Mesendoderm (in vitro differentiated cells): Measurements from ENCODE around the gene ZNHIT1.
A peak's percentile ranks its signal among the peaks of the same experiment; 100 is the strongest.

Experiments used
- DNase-seq: peaks from one replicate; pipeline ENCODE4 v3.0.0; 2013
- H2AK5ac ChIP-seq: 2 replicates; pipeline ENCODE4 v1.6.1; 2013; ENCODE audit warnings: low read length, inconsistent platforms
- H2BK120ac ChIP-seq: 2 replicates; pipeline ENCODE4 v1.6.1; 2013; ENCODE audit warnings: low read depth, mild to moderate bottlenecking, low read length, moderate library complexity, mixed read lengths
- H2BK15ac ChIP-seq: replicated peaks from 2 replicates; pipeline ENCODE4 v1.6.1; 2013; ENCODE audit warnings: low read depth, mild to moderate bottlenecking, moderate library complexity
- H2BK5ac ChIP-seq: 2 replicates; pipeline ENCODE4 v1.6.1; 2013; ENCODE audit warnings: low read length, inconsistent platforms
- H3K18ac ChIP-seq: 2 replicates; pipeline ENCODE4 v1.6.1; 2013; ENCODE audit warnings: mild to moderate bottlenecking, low read length, mixed read lengths
- H3K23ac ChIP-seq: one replicate; pipeline ENCODE4 v1.6.1; 2013; ENCODE audit warnings: low read length
- H3K27ac ChIP-seq: 2 replicates; pipeline ENCODE4 v1.5.1; 2013; ENCODE audit warnings: low read depth, mild to moderate bottlenecking, inconsistent platforms, low read length, moderate library complexity
- H3K27me3 ChIP-seq: 2 replicates; pipeline ENCODE4 v1.6.1; 2013; ENCODE audit warnings: low read length, control low read depth, mild to moderate bottlenecking, inconsistent platforms; ENCODE audit not compliant: insufficient read depth, poor library complexity
- H3K36me3 ChIP-seq: 2 replicates; pipeline ENCODE4 v1.6.1; 2013; ENCODE audit warnings: low read length, inconsistent platforms; ENCODE audit not compliant: control insufficient read depth, insufficient read depth
- H3K4ac ChIP-seq: one replicate; pipeline ENCODE4 v1.6.1; 2013; ENCODE audit warnings: low read depth, mild to moderate bottlenecking, low read length, moderate library complexity
- H3K4me1 ChIP-seq: 2 replicates; pipeline ENCODE4 v1.6.1; 2013; ENCODE audit warnings: low read depth, low read length, inconsistent platforms; ENCODE audit not compliant: control insufficient read depth
- H3K4me2 ChIP-seq: 2 replicates; pipeline ENCODE4 v1.6.1; 2013; ENCODE audit warnings: low read length
- H3K4me3 ChIP-seq: 2 replicates; pipeline ENCODE4 v1.5.1; 2013; ENCODE audit warnings: mild to moderate bottlenecking, low read length
- H3K56ac ChIP-seq: one replicate; pipeline ENCODE4 v1.6.1; 2013; ENCODE audit warnings: low read length
- H3K79me1 ChIP-seq: 2 replicates; pipeline ENCODE4 v1.6.1; 2013; ENCODE audit warnings: low read length, inconsistent platforms
- H3K79me2 ChIP-seq: 2 replicates; pipeline ENCODE4 v1.6.1; 2013; ENCODE audit warnings: mild to moderate bottlenecking, low read length; ENCODE audit not compliant: control insufficient read depth, insufficient read depth
- H3K9ac ChIP-seq: 2 replicates; pipeline ENCODE4 v1.6.1; 2013; ENCODE audit warnings: low read length, inconsistent platforms
- H4K5ac ChIP-seq: one replicate; pipeline ENCODE4 v1.6.1; 2013; ENCODE audit warnings: low read length
- H4K8ac ChIP-seq: one replicate; pipeline ENCODE4 v1.6.1; 2013; ENCODE audit warnings: low read depth, mild to moderate bottlenecking, control low read depth, low read length, moderate library complexity
- WGBS: extraction: QIAGEN DNeasy Blood & Tissue Kit; methylation state at CpG from one replicate; pipeline ENCODE4 v1.1.7; 2013; ENCODE audit warnings: low lambda C conversion rate, missing lambda C conversion rate; ENCODE audit not compliant: insufficient coverage; ENCODE audit errors: extremely low coverage; 5-methylcytosine and 5-hydroxymethylcytosine counted together

Gene ZNHIT1

GRCh38 chr7:101225650-101226049, 7.7 kb downstream of the ZNHIT1 start:
- no peaks in the 10 kb centered on the region for H3K79me2 ChIP-seq
- no peak overlapping the region for H3K4me3 ChIP-seq
- H3K4me1 ChIP-seq, result no peaks in the 10 kb centered on the region
- H3K4ac ChIP-seq, result no peak overlapping the region
- H4K5ac ChIP-seq, result no peak overlapping the region
- no peaks in the 10 kb centered on the region for H3K27me3 ChIP-seq
- H3K27ac ChIP-seq, result no peak overlapping the region
- no peak overlapping the region for H3K18ac ChIP-seq
- no peak overlapping the region for H2BK15ac ChIP-seq
- no peak overlapping the region for H2BK5ac ChIP-seq
- peaks cover 1% of the 10 kb centered on the region for H3K79me1 ChIP-seq
- no CpG with 5 or more reads among the region's 6 CpGs for WGBS
- H2AK5ac ChIP-seq, result no peak overlapping the region
- H3K36me3 ChIP-seq, result peaks cover 4% of the 10 kb centered on the region
- no peak overlapping the region for H4K8ac ChIP-seq
- H2BK120ac ChIP-seq, result no peak overlapping the region
- no peak overlapping the region for H3K4me2 ChIP-seq
- H3K23ac ChIP-seq, result no peak overlapping the region
- no peak for DNase-seq
- H3K9ac ChIP-seq, result no peak overlapping the region
- no peak overlapping the region for H3K56ac ChIP-seq

- H3K27me3 ChIP-seq, result no peaks in the 10 kb centered on the region
- H3K79me2 ChIP-seq, result no peaks in the 10 kb centered on the region
- H3K36me3 ChIP-seq, result peaks cover 4% of the 10 kb centered on the region
- H3K27ac ChIP-seq, result no peak overlapping the region
- no peak overlapping the region for H2AK5ac ChIP-seq
- H3K18ac ChIP-seq, result no peak overlapping the region
- no peak for DNase-seq
- H3K79me1 ChIP-seq, result peaks cover 1% of the 10 kb centered on the region
- H2BK120ac ChIP-seq, result no peak overlapping the region
- H3K4me3 ChIP-seq, result no peak overlapping the region
- no peak overlapping the region for H3K4me2 ChIP-seq
- no peak overlapping the region for H2BK5ac ChIP-seq
- no peak overlapping the region for H3K9ac ChIP-seq
- H3K4ac ChIP-seq, result no peak overlapping the region
- peaks cover 3% of the 10 kb centered on the region for H3K4me1 ChIP-seq
- no peak overlapping the region for H3K23ac ChIP-seq
- H3K56ac ChIP-seq, result no peak overlapping the region
- H2BK15ac ChIP-seq, result no peak overlapping the region
- WGBS, result no CpG with 5 or more reads among the region's 9 CpGs
- no peak overlapping the region for H4K5ac ChIP-seq
- no peak overlapping the region for H4K8ac ChIP-seq
These were observed 8.8 kb downstream of the ZNHIT1 start for GRCh38 chr7:101226721-101227120.

GRCh38 chr7:101231644-101232043, 13.7 kb downstream of the ZNHIT1 start:
- Histone ChIP-seq H2BK120ac (no peak overlapping the region), H3K18ac (no peak overlapping the region), H2AK5ac (no peak overlapping the region), H3K36me3 (peaks cover 2% of the 10 kb centered on the region), H2BK5ac (no peak overlapping the region), H3K79me1 (no peaks in the 10 kb centered on the region), H3K27ac (peak overlapping the region; percentile 15), H3K4me3 (no peak overlapping the region), H3K27me3 (no peaks in the 10 kb centered on the region), H4K8ac (peak overlapping the region; percentile 13), H3K79me2 (no peaks in the 10 kb centered on the region), H3K9ac (peak overlapping the region; percentile 82), H3K56ac (peak overlapping the region; percentile 26), H4K5ac (no peak overlapping the region), H3K4me1 (peaks cover 5% of the 10 kb centered on the region), H3K23ac (peak overlapping the region; percentile 24), H3K4me2 (peak overlapping the region; percentile 17), H3K4ac (no peak overlapping the region), H2BK15ac (no peak overlapping the region)
- WGBS, result no CpG with 5 or more reads among the region's 7 CpGs
- DNase-seq, result no peak

GRCh38 chr7:101232141-101232850, 14.3 kb downstream of the ZNHIT1 start:
- Histone ChIP-seq H3K4ac (no peak overlapping the region), H3K27ac (peak overlapping the region; percentile 17), H3K79me1 (no peaks in the 10 kb centered on the region), H3K4me3 (peak overlapping the region; percentile 48), H3K9ac (peak overlapping the region; percentile 82), H2BK120ac (no peak overlapping the region), H3K36me3 (no peaks in the 10 kb centered on the region), H2BK5ac (no peak overlapping the region), H3K27me3 (no peaks in the 10 kb centered on the region), H3K4me2 (peak overlapping the region; percentile 93), H3K18ac (peak overlapping the region; percentile 62), H3K56ac (peak overlapping the region; percentile 87), H3K4me1 (peaks cover 5% of the 10 kb centered on the region), H2BK15ac (no peak overlapping the region), H3K79me2 (no peaks in the 10 kb centered on the region), H4K8ac (peak overlapping the region; percentile 13), H2AK5ac (no peak overlapping the region), H4K5ac (no peak overlapping the region), H3K23ac (no peak overlapping the region)
- WGBS, result no CpG with 5 or more reads among the region's 52 CpGs
- DNase-seq, result peak; percentile 61

- no peak overlapping the region for H4K5ac ChIP-seq
- H3K4me3 ChIP-seq, result no peak overlapping the region
- no CpG with 5 or more reads among the region's 21 CpGs for WGBS
- no peak overlapping the region for H3K4me2 ChIP-seq
- H3K4me1 ChIP-seq, result peaks cover 5% of the 10 kb centered on the region
- no peaks in the 10 kb centered on the region for H3K27me3 ChIP-seq
- H3K36me3 ChIP-seq, result no peaks in the 10 kb centered on the region
- no peak overlapping the region for H3K23ac ChIP-seq
- no peak overlapping the region for H2BK120ac ChIP-seq
- no peak overlapping the region for H2BK15ac ChIP-seq
- no peak overlapping the region for H2BK5ac ChIP-seq
- no peak overlapping the region for H4K8ac ChIP-seq
- H2AK5ac ChIP-seq, result no peak overlapping the region
- no peak overlapping the region for H3K9ac ChIP-seq
- no peak overlapping the region for H3K18ac ChIP-seq
- no peaks in the 10 kb centered on the region for H3K79me1 ChIP-seq
- no peak overlapping the region for H3K56ac ChIP-seq
- DNase-seq, result peak; percentile 32
- no peak overlapping the region for H3K27ac ChIP-seq
- H3K4ac ChIP-seq, result no peak overlapping the region
- no peaks in the 10 kb centered on the region for H3K79me2 ChIP-seq
These were observed 16.1 kb downstream of the ZNHIT1 start for GRCh38 chr7:101233907-101234547.
